Trophoblast cell (in vitro differentiated cells and primary cell): ENCODE data around the gene MRPL55.
A peak's percentile ranks its signal among the peaks of the same experiment; 100 is the strongest.

ENCODE experiments used
- DNase-seq, 2 donors: peaks; one replicate each; pipeline ENCODE4 v3.0.0-alpha.2; 2016
- H2AFZ ChIP-seq: 2 replicates; pipeline ENCODE4 v1.6.1; 2013; ENCODE audit warnings: low read length, moderate library complexity, mild to moderate bottlenecking; ENCODE audit not compliant: insufficient read depth, poor library complexity
- H2AK5ac ChIP-seq: 2 replicates; pipeline ENCODE4 v1.6.1; 2013; ENCODE audit warnings: mild to moderate bottlenecking, low read length
- H2BK120ac ChIP-seq: 2 replicates; pipeline ENCODE4 v1.6.1; 2013; ENCODE audit warnings: low read length, mild to moderate bottlenecking, moderate library complexity; ENCODE audit not compliant: insufficient read depth, poor library complexity
- H2BK12ac ChIP-seq: 2 replicates; pipeline ENCODE4 v1.6.1; 2013; ENCODE audit warnings: mild to moderate bottlenecking, low read length, moderate library complexity
- H2BK5ac ChIP-seq: 2 replicates; pipeline ENCODE4 v1.6.1; 2013; ENCODE audit warnings: low read length, low read depth, moderate library complexity, mild to moderate bottlenecking; ENCODE audit not compliant: poor library complexity
- H3K14ac ChIP-seq: 2 replicates; pipeline ENCODE4 v1.6.1; 2013; ENCODE audit warnings: mild to moderate bottlenecking, low read length
- H3K18ac ChIP-seq: 2 replicates; pipeline ENCODE4 v1.6.1; 2013; ENCODE audit warnings: mild to moderate bottlenecking, low read length
- H3K23ac ChIP-seq: 2 replicates; pipeline ENCODE4 v1.6.1; 2013; ENCODE audit warnings: low read length
- H3K27ac ChIP-seq: 2 replicates; pipeline ENCODE4 v1.5.1; 2013; ENCODE audit warnings: low read depth, mild to moderate bottlenecking, inconsistent platforms, low read length, moderate library complexity
- H3K27me3 ChIP-seq: 2 replicates; pipeline ENCODE4 v1.6.1; 2013; ENCODE audit warnings: inconsistent platforms, mild to moderate bottlenecking, low read length, moderate library complexity; ENCODE audit not compliant: insufficient read depth
- H3K36me3 ChIP-seq, 2 experiments: 1 replicate in 1 of 2; 2 replicates in 1 of 2; pipeline ENCODE4 v1.6.1; 2013; ENCODE audit warnings: low read length in 2 of 2, mild to moderate bottlenecking in 2 of 2, moderate library complexity in 1 of 2; ENCODE audit not compliant: insufficient read depth in 2 of 2, control insufficient read depth in 1 of 2
- H3K4ac ChIP-seq: 2 replicates; pipeline ENCODE4 v1.6.1; 2013; ENCODE audit warnings: low read depth, mild to moderate bottlenecking, low read length, moderate library complexity
- H3K4me1 ChIP-seq, 2 experiments: 1 replicate in 1 of 2; 2 replicates in 1 of 2; pipeline ENCODE4 v1.6.1; 2013; ENCODE audit warnings: low read length in 2 of 2, mild to moderate bottlenecking in 2 of 2, moderate library complexity in 1 of 2; ENCODE audit not compliant: insufficient read depth in 2 of 2, control insufficient read depth in 1 of 2
- H3K4me2 ChIP-seq: 2 replicates; pipeline ENCODE4 v1.6.1; 2013; ENCODE audit warnings: inconsistent platforms, mild to moderate bottlenecking, low read length, moderate library complexity
- H3K4me3 ChIP-seq: 2 replicates; pipeline ENCODE4 v1.5.1; 2013; ENCODE audit warnings: mild to moderate bottlenecking, low read depth, low read length, inconsistent platforms
- H3K79me1 ChIP-seq: one replicate; pipeline ENCODE4 v1.6.1; 2013; ENCODE audit warnings: low read length
- H3K79me2 ChIP-seq: 2 replicates; pipeline ENCODE4 v1.6.1; 2013; ENCODE audit warnings: low read length, mild to moderate bottlenecking; ENCODE audit not compliant: control insufficient read depth, insufficient read depth, poor library complexity
- H3K9ac ChIP-seq: 2 replicates; pipeline ENCODE4 v1.6.1; 2013; ENCODE audit warnings: mild to moderate bottlenecking, low read length
- H3K9me3 ChIP-seq: 2 replicates; pipeline ENCODE4 v1.6.1; 2013; ENCODE audit warnings: low read depth, mild to moderate bottlenecking, control low read depth, inconsistent platforms, low read length; ENCODE audit not compliant: insufficient read depth
- H4K12ac ChIP-seq: 2 replicates; pipeline ENCODE4 v1.6.1; 2013; ENCODE audit warnings: low read depth, mild to moderate bottlenecking, low read length, moderate library complexity
- H4K8ac ChIP-seq: 2 replicates; pipeline ENCODE4 v1.6.1; 2013; ENCODE audit warnings: low read depth, mild to moderate bottlenecking, low read length, moderate library complexity
- H4K91ac ChIP-seq: one replicate; pipeline ENCODE4 v1.6.1; 2013; ENCODE audit warnings: low read depth, mild to moderate bottlenecking, low read length, moderate library complexity
- WGBS: extraction: QIAGEN DNeasy Blood & Tissue Kit; methylation state at CpG from one replicate; pipeline ENCODE4 v1.1.7; 2013; ENCODE audit warnings: missing lambda C conversion rate; ENCODE audit not compliant: insufficient read length, insufficient coverage; ENCODE audit errors: extremely low coverage; 5-methylcytosine and 5-hydroxymethylcytosine counted together

The MRPL55 gene

GRCh38 chr1:228144993-228145343 lies 35.9 kb upstream of the MRPL55 start:
- H3K79me2 ChIP-seq, result peaks cover 34% of the 10 kb centered on the region
- no peak overlapping the region for H4K12ac ChIP-seq
- no peak overlapping the region for H4K91ac ChIP-seq
- H3K4me1 ChIP-seq, result peaks cover 20 to 30% of the 10 kb centered on the region in 2 experiments
- H3K14ac ChIP-seq, result no peak overlapping the region
- peaks cover 4% of the 10 kb centered on the region for H3K9me3 ChIP-seq
- H3K4ac ChIP-seq, result peak overlapping the region; percentile 22
- no CpG with 5 or more reads among the region's 8 CpGs for WGBS
- no peak overlapping the region for H2AFZ ChIP-seq
- no peak overlapping the region for H2BK120ac ChIP-seq
- H3K4me2 ChIP-seq, result no peak overlapping the region
- no peaks in the 10 kb centered on the region for H3K27me3 ChIP-seq
- H3K4me3 ChIP-seq, result no peak overlapping the region
- H3K27ac ChIP-seq, result no peak overlapping the region
- no peak overlapping the region for H2BK12ac ChIP-seq
- H3K23ac ChIP-seq, result no peak overlapping the region
- no peak overlapping the region for H2AK5ac ChIP-seq
- H3K79me1 ChIP-seq, result peaks cover 12% of the 10 kb centered on the region
- no peak overlapping the region for H4K8ac ChIP-seq
- no peak overlapping the region for H3K18ac ChIP-seq
- H2BK5ac ChIP-seq, result no peak overlapping the region
- H3K9ac ChIP-seq, result no peak overlapping the region
- H3K36me3 ChIP-seq, result peaks cover 47 to 56% of the 10 kb centered on the region in 2 experiments
- no peak for DNase-seq

- H3K4me3 ChIP-seq, result peak overlapping the region; percentile 23
- peak overlapping the region; percentile 21 for H3K23ac ChIP-seq
- no CpG with 5 or more reads among the region's 16 CpGs for WGBS
- H3K18ac ChIP-seq, result no peak overlapping the region
- H3K14ac ChIP-seq, result no peak overlapping the region
- peaks cover 47 to 53% of the 10 kb centered on the region in 2 experiments for H3K36me3 ChIP-seq
- no peaks in the 10 kb centered on the region for H3K27me3 ChIP-seq
- H2BK12ac ChIP-seq, result no peak overlapping the region
- H4K12ac ChIP-seq, result no peak overlapping the region
- no peak overlapping the region for H3K4me2 ChIP-seq
- H3K9me3 ChIP-seq, result peaks cover 4% of the 10 kb centered on the region
- peaks cover 12% of the 10 kb centered on the region for H3K79me1 ChIP-seq
- H2AK5ac ChIP-seq, result no peak overlapping the region
- H3K9ac ChIP-seq, result no peak overlapping the region
- no peak for DNase-seq
- H3K4ac ChIP-seq, result peak overlapping the region; percentile 5
- no peak overlapping the region for H4K91ac ChIP-seq
- no peak overlapping the region for H2AFZ ChIP-seq
- H4K8ac ChIP-seq, result no peak overlapping the region
- no peak overlapping the region for H2BK5ac ChIP-seq
- peaks cover 32% of the 10 kb centered on the region for H3K79me2 ChIP-seq
- peaks cover 15 to 25% of the 10 kb centered on the region in 2 experiments for H3K4me1 ChIP-seq
- no peak overlapping the region for H2BK120ac ChIP-seq
- no peak overlapping the region for H3K27ac ChIP-seq
Observed at GRCh38 chr1:228144193-228144992, 35.3 kb upstream of the MRPL55 start.

- H3K4ac ChIP-seq, result peak overlapping the region; percentile 5
- peak overlapping the region; percentile 23 for H3K4me3 ChIP-seq
- H3K9me3 ChIP-seq, result peaks cover 4% of the 10 kb centered on the region
- no peak overlapping the region for H4K8ac ChIP-seq
- H3K27ac ChIP-seq, result no peak overlapping the region
- no peak overlapping the region for H2AK5ac ChIP-seq
- H3K23ac ChIP-seq, result peak overlapping the region; percentile 21
- no peak for DNase-seq
- no peak overlapping the region for H3K4me2 ChIP-seq
- H3K36me3 ChIP-seq, result peaks cover 41 to 49% of the 10 kb centered on the region in 2 experiments
- WGBS, result no CpG with 5 or more reads among the region's 12 CpGs
- H3K14ac ChIP-seq, result no peak overlapping the region
- no peak overlapping the region for H3K9ac ChIP-seq
- no peak overlapping the region for H2BK5ac ChIP-seq
- H3K79me2 ChIP-seq, result peaks cover 32% of the 10 kb centered on the region
- no peak overlapping the region for H2AFZ ChIP-seq
- H4K12ac ChIP-seq, result no peak overlapping the region
- no peak overlapping the region for H3K18ac ChIP-seq
- H3K4me1 ChIP-seq, result peaks cover 9 to 20% of the 10 kb centered on the region in 2 experiments
- H3K27me3 ChIP-seq, result no peaks in the 10 kb centered on the region
- H3K79me1 ChIP-seq, result peaks cover 10% of the 10 kb centered on the region
- H2BK12ac ChIP-seq, result no peak overlapping the region
- no peak overlapping the region for H4K91ac ChIP-seq
- no peak overlapping the region for H2BK120ac ChIP-seq
Observed at GRCh38 chr1:228143480-228144192, 34.5 kb upstream of the MRPL55 start.

- WGBS, result no CpG with 5 or more reads among the region's 11 CpGs
- Histone ChIP-seq H4K8ac (no peak overlapping the region), H2AK5ac (no peak overlapping the region), H3K9ac (no peak overlapping the region), H2BK12ac (no peak overlapping the region), H3K4ac (peak overlapping the region; percentile 85), H3K9me3 (peaks cover 4% of the 10 kb centered on the region), H4K12ac (no peak overlapping the region), H3K18ac (no peak overlapping the region), H3K4me3 (peak overlapping the region; percentile 40), H2AFZ (no peak overlapping the region), H3K14ac (no peak overlapping the region), H3K36me3 (peaks cover 33 to 39% of the 10 kb centered on the region in 2 experiments), H3K4me2 (no peak overlapping the region), H3K79me2 (peaks cover 32% of the 10 kb centered on the region), H3K23ac (no peak overlapping the region), H2BK5ac (no peak overlapping the region), H3K27ac (no peak overlapping the region), H3K4me1 (peaks cover 9 to 20% of the 10 kb centered on the region in 2 experiments), H4K91ac (no peak overlapping the region), H2BK120ac (no peak overlapping the region), H3K27me3 (no peaks in the 10 kb centered on the region), H3K79me1 (peaks cover 10% of the 10 kb centered on the region)
- no peak for DNase-seq
Observed at GRCh38 chr1:228142701-228143136, 33.6 kb upstream of the MRPL55 start.
